NAMALWA (cell line): ENCODE measurements around the gene DEGS1.

Experiments
- DNase-seq: peaks from one replicate; pipeline ENCODE4 v3.0.0-alpha.2; 2015; ENCODE audit warnings: low spot score

DEGS1 gene

GRCh38 chr1:224182866-224183590 lies at the start of gene DEGS1:
Gene DEGS1, plus strand, starts transcription at chr1:224183240. Its CDS starts 97 bp downstream, at chr1:224183337.
- peak; percentile 92 for DNase-seq

GRCh38 chr1:224133741-224134299 lies 49.2 kb upstream of the DEGS1 start:
- no peak for DNase-seq

- no peak for DNase-seq
These were observed 45.5 kb upstream of the DEGS1 start for GRCh38 chr1:224137518-224137917.

GRCh38 chr1:224138198-224138597 lies 44.8 kb upstream of the DEGS1 start:
- DNase-seq: no peak

GRCh38 chr1:224141693-224142092 lies 41.3 kb upstream of the DEGS1 start:
- no peak for DNase-seq

GRCh38 chr1:224149709-224150108 lies 33.3 kb upstream of the DEGS1 start:
- no peak for DNase-seq

- no peak for DNase-seq
These were observed 31.9 kb upstream of the DEGS1 start for GRCh38 chr1:224151117-224151516.

- DNase-seq: no peak
These were observed 25.7 kb upstream of the DEGS1 start for GRCh38 chr1:224157316-224157715.

- DNase-seq: no peak
These were observed 23.5 kb upstream of the DEGS1 start for GRCh38 chr1:224159541-224159940.

- no peak for DNase-seq
These were observed 22.8 kb upstream of the DEGS1 start for GRCh38 chr1:224160171-224160682.

- no peak for DNase-seq
These were observed 20.3 kb upstream of the DEGS1 start for GRCh38 chr1:224162768-224163167.

- no peak for DNase-seq
These were observed 19.7 kb upstream of the DEGS1 start for GRCh38 chr1:224163311-224163710.

- peak; percentile 28 for DNase-seq
These were observed 14.1 kb upstream of the DEGS1 start for GRCh38 chr1:224168859-224169380.

GRCh38 chr1:224169718-224170270 lies 13.2 kb upstream of the DEGS1 start:
- DNase-seq: no peak

GRCh38 chr1:224170343-224170742 lies 12.7 kb upstream of the DEGS1 start:
- DNase-seq: no peak

- DNase-seq: peak; percentile 62
These were observed 12.1 kb upstream of the DEGS1 start for GRCh38 chr1:224170748-224171478.

GRCh38 chr1:224172229-224172628 lies 10.8 kb upstream of the DEGS1 start:
- DNase-seq: no peak

- no peak for DNase-seq
These were observed 9.5 kb upstream of the DEGS1 start for GRCh38 chr1:224173523-224173922.

- no peak for DNase-seq
These were observed 7.4 kb upstream of the DEGS1 start for GRCh38 chr1:224175617-224176016.

- DNase-seq: no peak
These were observed 5.6 kb upstream of the DEGS1 start for GRCh38 chr1:224177356-224177999.

GRCh38 chr1:224178894-224179293 lies 4.1 kb upstream of the DEGS1 start:
- DNase-seq: no peak
